Left ventricle myocardium superior (tissue), 1 donor: ENCODE measurements around the gene LCE3E. TPM values are rescaled to one million over a fixed set of nuclear protein-coding genes. Genes with fewer than 3 reads are reported as not detected.

Experiments used
- ATAC-seq: fragments of 200-7000 bp; cut with Tn5 transposase; one replicate; pipeline ENCODE4 v1.9.1; 2020; ENCODE audit warnings: mild to moderate bottlenecking, moderate library complexity
- DNase-seq: peaks from one replicate; pipeline ENCODE4 v3.0.0-alpha.2; 2020
- intact Hi-C: fragments of 100-400 bp; cut with micrococcal nuclease; formaldehyde crosslinking; loops from one replicate; pipeline ENCODE4 v1.11.0; 2022
- total RNA-seq: library from RNA; stranded (reverse); fragmentation: NEBNext Ultra II Directional; extraction: Animal tissue kit (Norgen Biotek cat#: 25700); gene quantifications from one replicate; pipeline ENCODE4 v1.2.1, GENCODE V29; 2021
- donor health status: DM: no; HTN: yes; CAD: no; lungs with severe emphysema.

The LCE3E gene
- total RNA-seq, 1 donor from 2014 or later: not detected

DNA sequence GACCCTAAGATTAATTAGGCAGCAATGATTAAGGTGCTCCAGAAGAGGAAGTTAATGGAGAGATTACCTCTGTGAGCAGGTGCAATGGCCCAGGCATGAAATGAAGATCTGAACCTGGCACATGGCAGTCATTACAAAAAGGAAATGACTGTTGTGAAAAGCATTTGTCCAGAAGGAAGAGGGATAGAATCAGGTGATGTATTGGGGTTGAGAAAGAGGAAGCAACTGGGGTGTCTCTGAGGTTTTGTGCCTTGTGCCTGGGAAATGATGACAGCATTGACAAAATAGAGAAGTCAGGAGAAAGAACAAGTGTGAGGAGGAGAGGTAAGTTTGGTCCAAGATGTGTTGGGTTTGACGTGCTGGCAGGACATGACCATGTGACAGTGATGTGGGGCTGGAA lies 46.7 kb downstream of the LCE3E start:
- no peak for DNase-seq
- no peak for ATAC-seq
- intact Hi-C loops: no loop called here

DNA sequence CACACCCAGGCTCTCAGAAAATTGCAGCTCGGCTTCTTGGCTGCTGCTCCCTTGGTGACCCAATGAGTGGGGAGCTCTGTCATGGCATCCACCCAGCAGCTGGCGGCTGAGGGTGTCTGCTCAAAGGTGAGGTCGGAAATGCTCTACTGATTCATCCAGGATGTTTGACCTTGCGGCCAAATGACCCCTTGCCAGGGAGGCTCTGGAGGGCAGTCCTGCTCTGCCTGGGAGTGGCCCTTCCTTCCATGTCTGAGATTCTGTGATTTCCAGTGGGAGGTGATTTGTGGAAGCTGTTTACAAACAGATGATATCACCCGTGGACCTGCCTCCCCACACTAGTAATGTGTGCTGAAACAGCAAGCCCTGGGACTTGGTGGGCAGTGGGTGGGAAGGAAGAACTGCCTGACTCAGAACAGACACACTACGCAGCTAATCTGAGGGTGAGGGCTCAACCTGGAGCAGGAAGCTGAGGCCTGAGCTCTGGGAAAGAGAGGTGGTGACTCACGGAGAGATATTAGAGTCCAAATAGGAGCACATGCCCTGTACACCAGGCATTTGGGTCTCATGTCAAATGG lies 49.3 kb downstream of the LCE3E start:
- intact Hi-C loops: no loop called here
- DNase-seq (no peak), ATAC-seq (no peak)

DNA sequence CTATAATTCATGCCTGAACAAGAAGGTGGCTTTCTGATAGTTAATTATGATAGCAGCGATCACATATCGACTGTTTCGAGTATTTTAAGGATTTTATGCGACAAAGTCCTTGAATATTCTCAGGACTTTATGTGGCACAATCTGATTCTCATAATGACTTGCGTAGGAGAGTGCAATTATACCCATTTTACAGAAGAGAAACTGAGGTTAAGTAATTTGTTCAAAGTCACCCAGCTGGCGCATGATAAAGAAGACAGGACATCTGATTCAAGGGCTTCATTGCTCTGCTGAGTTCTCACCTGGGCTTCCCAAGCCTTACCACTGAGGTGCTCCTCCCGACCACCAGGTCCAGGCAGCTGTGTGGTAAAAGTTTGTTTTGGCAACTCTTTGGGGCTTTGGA lies 50.5 kb downstream of the LCE3E start:
- no peak for DNase-seq
- intact Hi-C loops: no loop called here
- ATAC-seq: no peak

Other genes starting within 250 kb of the LCE3E start
- not detected for gene FLG, start 241.5 kb downstream of the LCE3E start, total RNA-seq
- gene FLG2, start 206.8 kb downstream of the LCE3E start, total RNA-seq: not detected
- gene CRNN, start 152.5 kb downstream of the LCE3E start, total RNA-seq: not detected
- not detected for gene LCE5A, start 56.0 kb downstream of the LCE3E start, total RNA-seq
- not detected for gene CRCT1, start 52.3 kb downstream of the LCE3E start, total RNA-seq
- not detected for gene LCE3D, start 13.7 kb upstream of the LCE3E start, total RNA-seq
- not detected for gene LCE3C, start 33.5 kb upstream of the LCE3E start, total RNA-seq
- not detected for gene LCE3B, start 47.0 kb upstream of the LCE3E start, total RNA-seq
- not detected for gene LCE3A, start 56.3 kb upstream of the LCE3E start, total RNA-seq
- gene LCE2D, start 96.6 kb upstream of the LCE3E start, total RNA-seq: not detected
- gene LCE2C, start 108.5 kb upstream of the LCE3E start, total RNA-seq: not detected
- not detected for gene LCE2B, start 119.3 kb upstream of the LCE3E start, total RNA-seq
- gene LCE2A, start 131.6 kb upstream of the LCE3E start, total RNA-seq: not detected
- not detected for gene LCE4A, start 141.4 kb upstream of the LCE3E start, total RNA-seq
- gene KPRP, start 191.2 kb upstream of the LCE3E start, total RNA-seq: not detected
- not detected for gene LCE1F, start 208.4 kb upstream of the LCE3E start, total RNA-seq
- gene LCE1E, start 219.5 kb upstream of the LCE3E start, total RNA-seq: not detected
- gene LCE1D, start 229.9 kb upstream of the LCE3E start, total RNA-seq: not detected
- gene LCE1C, start 239.9 kb upstream of the LCE3E start, total RNA-seq: not detected
- gene LCE1B, start 245.2 kb upstream of the LCE3E start, total RNA-seq: not detected